BE2C (cell line): ENCODE measurements around the gene ITIH4.

Experiments used
- DNase-seq: peaks from one replicate; pipeline ENCODE4 v3.0.0-alpha.2; 2020
- H3K27me3 ChIP-seq: fragments of 250-450 bp; sonication (Bioruptor Pico); 2 replicates; pipeline ENCODE4 v1.5.1; 2020; ENCODE audit warnings: mild to moderate bottlenecking
- H3K36me3 ChIP-seq: fragments of 250-450 bp; sonication (Bioruptor Pico); 2 replicates; pipeline ENCODE4 v1.5.1; 2020; ENCODE audit warnings: mild to moderate bottlenecking
- H3K4me1 ChIP-seq: fragments of 250-450 bp; sonication (Bioruptor Pico); 2 replicates; pipeline ENCODE4 v1.5.1; 2020
- H3K4me3 ChIP-seq: 2 replicates; pipeline ENCODE4 v1.5.1; 2011; ENCODE audit warnings: low read depth, low read length
- H3K9me3 ChIP-seq: fragments of 250-450 bp; sonication (Bioruptor Pico); 2 replicates; pipeline ENCODE4 v1.5.1; 2020
- TF ChIP-seq, protein P1 (sequence below): IDR thresholded peaks from 2 replicates; pipeline ENCODE4 v1.5.1; 2012; ENCODE audit warnings: mild to moderate bottlenecking, low read depth, low read length

Gene ITIH4

GRCh38 chr3:52798376-52798977, 32.0 kb downstream of the ITIH4 start:
- no peak for DNase-seq

DNA sequence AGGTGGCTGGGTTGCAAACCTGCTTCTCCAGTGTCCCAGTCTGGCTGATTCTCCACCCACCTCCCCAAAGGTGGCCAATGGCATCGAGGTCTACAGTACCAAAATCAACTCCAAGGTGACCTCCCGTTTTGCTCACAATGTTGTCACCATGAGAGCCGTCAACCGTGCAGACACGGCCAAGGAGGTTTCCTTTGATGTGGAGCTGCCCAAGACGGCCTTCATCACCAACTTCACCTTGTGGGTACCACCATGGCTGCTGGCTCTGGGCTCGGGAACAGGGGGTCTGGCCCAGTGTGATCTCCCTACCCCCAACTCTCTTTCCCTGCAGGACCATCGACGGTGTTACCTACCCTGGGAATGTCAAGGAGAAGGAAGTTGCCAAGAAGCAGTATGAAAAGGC, 34.1 kb downstream of the ITIH4 start:
- Histone ChIP-seq H3K9me3 (no peaks in the 10 kb centered on the region), H3K36me3 (no peaks in the 10 kb centered on the region), H3K27me3 (no peaks in the 10 kb centered on the region), H3K4me3 (no peak overlapping the region), H3K4me1 (no peaks in the 10 kb centered on the region)
- TF ChIP-seq, protein P1, sequence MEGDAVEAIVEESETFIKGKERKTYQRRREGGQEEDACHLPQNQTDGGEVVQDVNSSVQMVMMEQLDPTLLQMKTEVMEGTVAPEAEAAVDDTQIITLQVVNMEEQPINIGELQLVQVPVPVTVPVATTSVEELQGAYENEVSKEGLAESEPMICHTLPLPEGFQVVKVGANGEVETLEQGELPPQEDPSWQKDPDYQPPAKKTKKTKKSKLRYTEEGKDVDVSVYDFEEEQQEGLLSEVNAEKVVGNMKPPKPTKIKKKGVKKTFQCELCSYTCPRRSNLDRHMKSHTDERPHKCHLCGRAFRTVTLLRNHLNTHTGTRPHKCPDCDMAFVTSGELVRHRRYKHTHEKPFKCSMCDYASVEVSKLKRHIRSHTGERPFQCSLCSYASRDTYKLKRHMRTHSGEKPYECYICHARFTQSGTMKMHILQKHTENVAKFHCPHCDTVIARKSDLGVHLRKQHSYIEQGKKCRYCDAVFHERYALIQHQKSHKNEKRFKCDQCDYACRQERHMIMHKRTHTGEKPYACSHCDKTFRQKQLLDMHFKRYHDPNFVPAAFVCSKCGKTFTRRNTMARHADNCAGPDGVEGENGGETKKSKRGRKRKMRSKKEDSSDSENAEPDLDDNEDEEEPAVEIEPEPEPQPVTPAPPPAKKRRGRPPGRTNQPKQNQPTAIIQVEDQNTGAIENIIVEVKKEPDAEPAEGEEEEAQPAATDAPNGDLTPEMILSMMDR, result no peak
- DNase-seq, result no peak

More at GRCh38 chr3:52798376-52798977, 32.0 kb downstream of the ITIH4 start:
- H3K27me3 ChIP-seq, result no peaks in the 10 kb centered on the region
- TF ChIP-seq, protein P1, result no peak
- H3K9me3 ChIP-seq, result no peaks in the 10 kb centered on the region
- H3K36me3 ChIP-seq, result no peaks in the 10 kb centered on the region
- no peaks in the 10 kb centered on the region for H3K4me1 ChIP-seq
- H3K4me3 ChIP-seq, result no peak overlapping the region

GRCh38 chr3:52795298-52795900, 35.1 kb downstream of the ITIH4 start:
- no peak for DNase-seq
- Histone ChIP-seq H3K4me3 (no peak overlapping the region), H3K4me1 (no peaks in the 10 kb centered on the region), H3K27me3 (no peaks in the 10 kb centered on the region), H3K36me3 (no peaks in the 10 kb centered on the region), H3K9me3 (no peaks in the 10 kb centered on the region)
- TF ChIP-seq, protein P1, result no peak

- no peaks in the 10 kb centered on the region for H3K9me3 ChIP-seq
- no peaks in the 10 kb centered on the region for H3K27me3 ChIP-seq
- H3K36me3 ChIP-seq, result no peaks in the 10 kb centered on the region
- H3K4me3 ChIP-seq, result no peak within 1 kb of the TSS
- no peaks in the 10 kb centered on the region for H3K4me1 ChIP-seq
- TF ChIP-seq, protein P1, result no peak
- DNase-seq, result no peak
These were observed 35.8 kb downstream of the ITIH4 start, which contains the start of gene ITIH3 for GRCh38 chr3:52794612-52795099. ITIH3 (plus strand) TSS chr3:52794796; CDS start chr3:52794804, 8 bp downstream.

GRCh38 chr3:52793702-52794611, 36.5 kb downstream of the ITIH4 start:
- no peak overlapping the region for H3K4me3 ChIP-seq
- no peaks in the 10 kb centered on the region for H3K27me3 ChIP-seq
- no peaks in the 10 kb centered on the region for H3K4me1 ChIP-seq
- no peaks in the 10 kb centered on the region for H3K9me3 ChIP-seq
- DNase-seq, result no peak
- H3K36me3 ChIP-seq, result no peaks in the 10 kb centered on the region
- TF ChIP-seq, protein P1, result no peak
